Testis (tissue), 2 donors: ENCODE results near the gene CDH4.

Experiments used
- CTCF ChIP-seq, 3 experiments: fragments of 450-650 bp in 2 of 3; fragments of 200-600 bp in 1 of 3; sonication (generic) in 1 of 3; IDR thresholded peaks; one replicate each; pipeline ENCODE4 v1.5.1; 2016 to 2019; ENCODE audit warnings: antibody characterized with exemption in 3 of 3, mild to moderate bottlenecking in 2 of 3, moderate library complexity in 1 of 3
- POLR2A ChIP-seq: fragments of 450-650 bp; IDR thresholded peaks from one replicate; pipeline ENCODE4 v1.6.1; 2017; ENCODE audit warnings: antibody characterized with exemption, mild to moderate bottlenecking, moderate library complexity

- no peak for TF ChIP-seq POLR2A
- no peak for TF ChIP-seq CTCF (IDR thresholded peaks at IDR 0.05)
Measured at GRCh38 chr20:61582196-61582923, 330.3 kb downstream of the CDH4 start.
